Esophagus squamous epithelium (tissue), 4 donors: ENCODE data around the gene PLCB2.

Experiments
- CTCF ChIP-seq, 6 experiments: fragments of 450-650 bp in 4 of 6; fragments of 200-600 bp in 2 of 6; sonication (generic) in 2 of 6; IDR thresholded peaks; one replicate each; pipeline ENCODE4 v1.5.1; 2016 to 2019; ENCODE audit warnings: antibody characterized with exemption in 6 of 6, mild to moderate bottlenecking in 4 of 6, moderate library complexity in 4 of 6
- POLR2A ChIP-seq, 4 donors: fragments of 450-650 bp; IDR thresholded peaks; one replicate each; pipeline ENCODE4 v1.6.1; 2017; ENCODE audit warnings: antibody characterized with exemption in 4 of 4, mild to moderate bottlenecking in 4 of 4, moderate library complexity in 3 of 4

DNA sequence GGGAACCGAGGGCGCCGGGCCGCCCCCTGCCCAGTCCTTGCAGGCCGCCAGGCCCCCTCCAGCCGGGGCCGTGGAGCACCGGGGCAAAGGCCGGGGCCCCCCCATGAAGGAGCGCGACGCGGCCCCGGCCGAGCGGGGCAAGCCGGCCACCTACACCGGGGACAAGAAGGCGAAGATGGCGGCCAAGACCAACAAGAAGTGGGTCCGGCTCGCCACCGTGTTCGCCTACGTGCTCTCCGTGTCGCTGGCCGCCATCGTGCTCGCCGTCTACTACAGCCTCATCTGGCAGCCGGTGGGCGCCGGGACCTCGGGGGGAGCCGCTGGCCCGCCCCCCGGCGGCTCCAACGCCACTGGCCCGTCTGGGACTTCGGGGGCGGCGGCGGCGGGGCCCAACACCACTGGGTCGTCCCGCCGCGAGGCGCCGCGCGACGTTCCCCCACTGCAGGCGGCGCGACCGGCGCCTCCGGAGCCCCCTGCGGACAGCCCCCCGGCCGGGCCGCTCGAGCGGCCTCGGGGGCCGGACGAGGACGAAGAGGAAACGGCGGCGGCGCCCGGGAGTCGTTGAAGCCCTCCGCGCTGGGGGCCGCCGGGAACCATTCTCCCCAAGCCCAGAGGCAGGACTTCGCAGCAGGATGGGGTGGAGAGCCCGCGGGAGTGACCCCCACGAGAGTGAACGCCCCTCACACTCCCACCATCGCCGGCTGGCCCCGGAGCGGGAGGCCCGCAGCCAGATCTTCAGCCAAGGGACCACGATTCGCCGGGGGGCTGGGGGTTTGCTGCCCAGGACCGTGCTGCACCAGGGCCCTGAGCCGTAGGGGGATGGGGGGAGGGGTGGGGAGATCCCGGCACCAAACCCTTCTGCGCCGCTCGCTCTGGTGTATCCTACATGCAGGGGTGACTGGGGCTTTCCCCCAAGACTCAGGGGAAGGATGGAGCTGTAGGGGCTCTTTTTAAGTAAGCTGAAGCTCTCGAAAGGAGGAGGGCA lies 16.5 kb upstream of the PLCB2 start:
- TF ChIP-seq CTCF (IDR thresholded peaks at IDR 0.05) (no peak), POLR2A (IDR thresholded peaks at IDR 0.05) (no peak)
